ENCODE measurements around the gene ZNF407. TPM values are rescaled to one million over a fixed set of nuclear protein-coding genes. Genes with fewer than 3 reads are reported as not detected.

Gene ZNF407
- total RNA-seq, 1 donor from 2014 or later, result 11.4 TPM

DNA sequence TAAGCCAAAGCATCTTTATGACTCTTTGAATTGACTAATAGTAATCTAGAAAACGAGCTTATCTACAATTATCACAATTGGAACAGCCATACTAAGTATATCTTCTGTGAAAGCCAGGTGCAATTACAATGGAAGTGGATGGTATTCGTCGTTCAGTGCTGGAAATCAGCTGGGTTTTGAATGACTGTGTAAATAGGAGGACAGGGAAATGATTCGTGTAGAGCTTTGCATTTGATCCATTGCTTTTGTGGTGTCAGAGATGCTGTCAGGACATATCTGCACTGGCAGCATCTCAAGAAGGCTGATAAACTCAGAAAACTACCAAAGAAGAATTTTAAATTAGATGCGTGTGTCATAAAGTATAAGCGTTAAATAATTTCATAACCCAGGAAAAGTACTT is 187.1 kb downstream of the ZNF407 start:
- no peak for DNase-seq (ENCODE audit: low read depth in 2 of 2)

- no peak for DNase-seq (ENCODE audit: low read depth in 2 of 2)
Measured at GRCh38 chr18:74785632-74786031, 188.0 kb downstream of the ZNF407 start.

- no peak for DNase-seq (ENCODE audit: low read depth in 2 of 2)
Measured at GRCh38 chr18:74788657-74789056, 191.0 kb downstream of the ZNF407 start.

- DNase-seq (ENCODE audit: low read depth in 2 of 2), result no peak
Measured at GRCh38 chr18:74789078-74789477, 191.4 kb downstream of the ZNF407 start.

DNA sequence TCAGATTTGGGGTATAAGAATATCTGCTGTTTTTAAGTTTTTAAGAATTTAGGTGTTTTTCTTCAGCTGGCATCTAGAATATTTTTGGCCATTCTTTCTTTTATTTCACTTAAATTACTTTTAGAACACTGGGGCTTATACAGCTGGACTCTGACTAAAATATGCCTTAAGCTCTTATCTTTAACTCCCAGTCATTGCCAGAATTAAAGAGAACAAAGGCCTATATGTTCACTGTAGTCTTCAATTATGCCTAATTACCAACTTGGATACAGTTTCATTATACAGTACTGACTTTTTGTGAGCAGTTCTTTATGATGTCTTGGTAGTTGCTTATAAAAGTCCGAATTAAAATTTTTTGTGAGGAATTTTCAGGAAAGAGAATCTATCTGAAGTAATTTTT is 192.8 kb downstream of the ZNF407 start:
- DNase-seq (ENCODE audit: low read depth in 2 of 2), result no peak

GRCh38 chr18:74791501-74792194 is 194.0 kb downstream of the ZNF407 start:
- DNase-seq (ENCODE audit: low read depth in 2 of 2), result no peak

- no peak for DNase-seq (ENCODE audit: low read depth in 2 of 2)
Measured at GRCh38 chr18:74793746-74794145, 196.1 kb downstream of the ZNF407 start.

DNA sequence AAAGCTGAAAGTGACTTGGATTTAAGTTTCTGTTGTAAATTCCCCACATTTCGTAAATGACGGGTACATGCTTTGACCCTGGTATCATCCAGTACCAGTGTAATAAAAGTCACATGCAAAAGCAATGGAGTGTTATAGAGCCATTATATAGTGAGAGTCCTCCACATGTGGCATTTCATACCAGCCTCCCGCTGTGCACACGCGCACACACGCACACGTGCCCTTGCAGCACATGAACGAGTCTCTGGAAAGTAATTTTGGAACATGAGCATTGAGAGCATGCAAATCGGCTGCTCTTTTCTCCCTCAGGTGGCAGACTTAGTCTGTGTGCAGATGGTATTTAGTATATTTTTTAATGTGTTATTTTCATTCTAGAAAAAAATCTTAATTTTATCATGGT is 198.1 kb downstream of the ZNF407 start:
- no peak for DNase-seq (ENCODE audit: low read depth in 2 of 2)

DNA sequence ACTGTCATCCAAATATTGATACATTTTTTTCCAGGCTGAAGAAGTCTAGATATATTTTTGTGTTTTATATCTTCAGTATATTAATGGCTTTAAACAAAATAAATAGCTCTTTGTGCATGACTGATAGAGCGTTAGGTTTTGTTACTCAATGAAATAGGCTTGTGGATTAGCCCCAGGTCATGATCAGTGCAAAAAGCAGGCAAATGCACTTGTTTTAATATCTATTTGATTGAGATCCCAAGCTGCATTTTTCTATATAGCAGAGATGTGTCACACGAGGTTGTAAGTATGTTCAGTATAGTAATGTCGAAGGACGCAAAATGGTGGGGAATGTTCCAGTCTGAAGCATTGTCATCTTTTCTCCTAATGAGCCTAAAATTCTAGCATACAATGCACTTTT is 198.5 kb downstream of the ZNF407 start:
- no peak for DNase-seq (ENCODE audit: low read depth in 2 of 2)

GRCh38 chr18:74796841-74797576 is 199.3 kb downstream of the ZNF407 start:
- peak in 1 of 2 donors; percentile 39 for DNase-seq (ENCODE audit: low read depth in 2 of 2)

- DNase-seq (ENCODE audit: low read depth in 2 of 2), result no peak
Measured at GRCh38 chr18:74797577-74798151, 200.0 kb downstream of the ZNF407 start.

GRCh38 chr18:74799542-74799941 is 201.9 kb downstream of the ZNF407 start:
- no peak for DNase-seq (ENCODE audit: low read depth in 2 of 2)

- no peak for DNase-seq (ENCODE audit: low read depth in 2 of 2)
Measured at GRCh38 chr18:74800098-74800497, 202.4 kb downstream of the ZNF407 start.

DNA sequence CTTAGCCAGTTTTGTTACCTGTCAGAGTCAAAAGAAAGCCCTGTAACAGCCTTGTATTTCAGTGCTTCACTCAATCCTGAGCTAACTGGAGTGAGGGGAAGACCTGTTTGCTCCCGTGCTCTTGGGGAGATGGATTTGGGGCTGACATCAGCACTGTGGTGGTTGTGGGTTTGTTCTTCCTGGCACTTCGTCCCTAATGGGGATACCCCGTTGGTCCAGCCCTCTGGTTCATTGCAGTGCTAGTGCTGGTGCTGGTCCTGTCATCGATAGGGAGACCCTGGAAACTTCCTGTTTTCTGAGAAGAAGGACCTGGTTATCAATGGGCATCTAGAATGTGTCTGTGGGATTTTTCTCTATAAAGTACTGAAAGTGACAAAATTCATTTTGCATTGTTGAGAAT is 205.4 kb downstream of the ZNF407 start:
- no peak for DNase-seq (ENCODE audit: low read depth in 2 of 2)

- DNase-seq (ENCODE audit: low read depth in 2 of 2), result no peak
Measured at GRCh38 chr18:74803769-74804168, 206.1 kb downstream of the ZNF407 start.

GRCh38 chr18:74804677-74805076 is 207.0 kb downstream of the ZNF407 start:
- DNase-seq (ENCODE audit: low read depth in 2 of 2), result no peak

- DNase-seq (ENCODE audit: low read depth in 2 of 2), result no peak
Measured at GRCh38 chr18:74806073-74806472, 208.4 kb downstream of the ZNF407 start.

DNA sequence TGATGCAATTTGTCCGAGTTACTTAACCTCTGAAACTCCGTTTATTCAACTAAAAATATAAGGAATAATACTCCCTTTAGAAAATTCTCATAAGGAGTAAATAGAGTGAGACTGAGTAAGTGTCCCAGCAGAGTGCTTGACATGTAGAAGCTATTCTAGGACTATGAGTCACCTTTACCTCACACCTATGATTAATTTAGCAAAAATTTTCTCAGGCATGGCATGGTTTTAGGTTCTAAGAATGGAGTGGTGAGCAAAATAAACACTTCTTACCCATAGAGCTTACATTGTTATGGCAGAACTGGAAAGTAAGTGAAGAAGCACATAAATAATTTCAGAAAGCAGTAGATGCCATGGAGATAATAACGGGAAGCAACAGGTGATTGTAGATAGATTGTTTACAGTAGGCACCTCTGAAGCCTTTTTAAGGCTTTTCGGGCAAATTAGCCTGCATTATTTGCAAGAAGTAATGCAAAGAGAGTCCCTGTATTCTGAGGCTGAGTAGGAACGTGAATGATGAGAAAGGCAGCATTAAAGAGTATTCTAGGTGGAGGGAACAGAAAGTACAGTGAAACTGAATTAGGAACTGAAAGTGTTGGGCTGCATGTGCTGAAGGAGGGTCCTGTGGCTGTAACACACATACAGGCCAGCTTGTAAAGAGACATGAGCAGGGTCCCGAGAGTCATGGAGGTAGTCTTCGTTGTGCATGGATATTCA is 209.2 kb downstream of the ZNF407 start:
- DNase-seq (ENCODE audit: low read depth in 2 of 2), result peak in 1 of 2 donors; percentile 80

GRCh38 chr18:74817576-74817975 is 219.9 kb downstream of the ZNF407 start:
- DNase-seq (ENCODE audit: low read depth in 2 of 2), result no peak

- no peak for DNase-seq (ENCODE audit: low read depth in 2 of 2)
Measured at GRCh38 chr18:74818516-74819175, 221.0 kb downstream of the ZNF407 start.

GRCh38 chr18:74819433-74820059 is 221.9 kb downstream of the ZNF407 start:
- no peak for DNase-seq (ENCODE audit: low read depth in 2 of 2)
